ENCODE measurements around the gene RAP1GAP. TPM values are rescaled to one million over a fixed set of nuclear protein-coding genes. Genes with fewer than 3 reads are reported as not detected.

RAP1GAP gene
- total and polyA plus RNA-seq, 9 of the 15 experiments (the other 6 are each of a cell fraction or from before 2014, with no cell fraction given) = 0.29 to 30.2 (median 19.2) TPM

DNA sequence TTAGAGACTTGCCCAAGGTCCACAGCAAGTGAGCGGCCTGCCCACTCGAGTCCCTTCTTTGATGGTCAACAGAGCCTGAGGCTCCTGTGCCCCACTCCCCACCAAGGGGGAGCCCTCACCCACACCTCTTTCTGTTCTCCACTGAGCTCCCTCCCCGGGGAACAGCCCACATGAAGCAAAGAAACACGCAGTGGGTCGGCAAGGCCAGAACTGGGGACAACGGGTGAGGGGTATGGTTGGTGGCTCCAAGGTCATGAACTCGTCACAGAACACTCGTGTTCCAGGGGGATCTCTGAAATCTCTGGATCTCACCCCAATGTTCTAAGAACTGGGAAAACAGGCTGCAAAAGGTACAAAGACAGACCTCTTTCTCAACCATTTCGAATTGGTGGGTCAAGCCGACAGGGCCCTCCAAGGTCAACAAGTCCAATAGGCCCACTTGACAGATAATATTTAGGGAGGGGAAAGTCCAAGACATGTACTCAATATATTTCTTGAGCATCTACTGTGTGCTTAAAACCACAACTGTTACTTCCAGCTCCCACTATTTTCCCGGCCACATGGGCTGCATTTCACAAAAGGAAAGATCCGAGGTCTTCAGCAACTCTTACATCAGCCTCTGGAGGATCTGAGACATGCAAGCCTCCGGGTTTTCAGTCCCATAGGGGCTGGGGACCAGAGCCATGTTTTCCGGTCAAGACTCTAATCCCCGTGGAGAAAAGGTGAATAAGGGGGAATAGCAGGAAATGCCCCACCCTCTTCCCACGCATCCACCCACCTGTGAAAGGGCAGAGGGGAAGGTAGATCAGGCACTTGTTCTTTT lies 1.1 kb upstream of the RAP1GAP start:
- H4K20me1 ChIP-seq (replicated peaks; ENCODE audit: control insufficient read depth, insufficient read depth, low read length) = no peaks in the 10 kb centered on the region; the same call in 1 of the 2 replicates
- peak; percentile 82 for FAIRE-seq
- H3K4me1 ChIP-seq (replicated peaks in 1 of 2; ENCODE audit: control insufficient read depth in 2 of 2, insufficient read depth in 2 of 2, low read length in 2 of 2) = peaks cover 46 to 57% of the 10 kb centered on the region in 2 experiments
- no peak overlapping the region for H3K4me3 ChIP-seq
- no peaks in the 10 kb centered on the region for H3K9me3 ChIP-seq (replicated peaks; ENCODE audit: control insufficient read depth, insufficient read depth, low read depth, low read length)
- no peaks in the 10 kb centered on the region for H3K9me1 ChIP-seq (ENCODE audit: control insufficient read depth, insufficient read depth, low read length)
- H2AFZ ChIP-seq (ENCODE audit: low read depth, low read length) = peak overlapping the region; percentile 83
- WGBS (ENCODE audit: insufficient coverage, low coverage, missing lambda C conversion rate) = 33% methylated on average over 16 of the region's 16 CpGs
- H3K79me2 ChIP-seq (ENCODE audit: control insufficient read depth, insufficient read depth, low read length) = peaks cover 12% of the 10 kb centered on the region
- no peaks in the 10 kb centered on the region for H3K27me3 ChIP-seq (ENCODE audit: control insufficient read depth in 2 of 2, insufficient read depth in 2 of 2, low read length in 2 of 2)
- no peak for ATAC-seq
- H3K4me2 ChIP-seq (ENCODE audit: insufficient read depth, low read length) = peak overlapping the region; percentile 93
- no TSS peak for BruUV-seq (replicated peaks)
- in situ Hi-C loops (cut with MboI) (loop anchor here (25.0 kb wide), 1 partner anchor 158 kb away; the partner anchor contains the start of gene ALPL), intact Hi-C loops (cut with micrococcal nuclease) (loop anchor here (5.0 kb wide), 1 partner anchor 112 kb away; the partner anchor contains the start of gene USP48)
- peak overlapping the region; percentile 87 to 91 for H3K9ac ChIP-seq (ENCODE audit: insufficient read depth in 1 of 2, low read depth in 2 of 2, low read length in 2 of 2)
- POLR2A ChIA-PET = interaction anchor here (0.6 to 2.9 kb wide), 10 partner anchors 9 to 44 kb away, joined by 3 to 9 read pairs (median 3); no protein-coding TSS in a partner anchor
- H3K27ac ChIP-seq (ENCODE audit: extremely low read depth, low read depth, low read length) = peak overlapping the region; percentile 85
- DNase-seq (ENCODE audit: extremely low read depth in 1 of 4, low spot score in 3 of 4) = peak in 1 of 4 experiments; percentile 18
- H3K36me3 ChIP-seq (ENCODE audit: control insufficient read depth, insufficient read depth, low read length) = peaks cover 12% of the 10 kb centered on the region; the same call in 1 of the 3 replicates
- CTCF ChIA-PET (ENCODE audit: low intra/inter-chr PET ratio) = no interaction called here
- TF ChIP-seq ZNF766 (CRISPR knock-in tag; conservative IDR thresholded peaks at IDR 0.05) = 0 out of 2 replicates have a peak, but pooled peaks have one; percentile 17
- TF ChIP-seq FOXA3 (CRISPR knock-in tag; conservative IDR thresholded peaks at IDR 0.05 in 1 of 2, IDR thresholded peaks at IDR 0.05 in 1 of 2) = peak in 1 of 2 experiments; percentile 20; a peak in 1 of 4 replicates
- TF ChIP-seq NFRKB (IDR thresholded peaks at IDR 0.05; ENCODE audit: low read depth) = peak; percentile 59; the same call in 1 of the 2 replicates
- peak; percentile 7 for TF ChIP-seq NEUROD1 (IDR thresholded peaks at IDR 0.05; ENCODE audit: borderline replicate concordance, low read depth, low read length, partially characterized antibody)
- peak; percentile 54; the same call in 1 of the 2 replicates for TF ChIP-seq NR2C2 (CRISPR knock-in tag; IDR thresholded peaks at IDR 0.05)
- TF ChIP-seq NR2C2 (tag; IDR thresholded peaks at IDR 0.05) = peak; percentile 58
- no peak for TF ChIP-seq RFX5 (IDR thresholded peaks at IDR 0.05; ENCODE audit: low read depth, low read length)
- 0 out of 2 replicates have a peak, but pooled peaks have one; percentile 36 for TF ChIP-seq GTF2A2 (tag; IDR thresholded peaks at IDR 0.05)
- no peak for TF ChIP-seq NCOA4 (IDR thresholded peaks at IDR 0.05; ENCODE audit: partially characterized antibody)
- peak; percentile 55; the same call in 1 of the 2 replicates for TF ChIP-seq ZBTB17 (CRISPR knock-in tag; IDR thresholded peaks at IDR 0.05)
- TF ChIP-seq VEZF1 (CRISPR knock-in tag; IDR thresholded peaks at IDR 0.05) = no peak
- peak; percentile 72 for TF ChIP-seq ESRRA (IDR thresholded peaks at IDR 0.05; ENCODE audit: borderline replicate concordance, low read depth)
- no peak for TF ChIP-seq ETV6 (IDR thresholded peaks at IDR 0.05; ENCODE audit: borderline replicate concordance in 1 of 2, low read depth in 2 of 2, low read length in 1 of 2)
- TF ChIP-seq ETV6 (CRISPR knock-in tag; IDR thresholded peaks at IDR 0.05; ENCODE audit: borderline replicate concordance) = 0 out of 2 replicates have a peak, but pooled peaks have one; percentile 41
- TF ChIP-seq, protein P1, sequence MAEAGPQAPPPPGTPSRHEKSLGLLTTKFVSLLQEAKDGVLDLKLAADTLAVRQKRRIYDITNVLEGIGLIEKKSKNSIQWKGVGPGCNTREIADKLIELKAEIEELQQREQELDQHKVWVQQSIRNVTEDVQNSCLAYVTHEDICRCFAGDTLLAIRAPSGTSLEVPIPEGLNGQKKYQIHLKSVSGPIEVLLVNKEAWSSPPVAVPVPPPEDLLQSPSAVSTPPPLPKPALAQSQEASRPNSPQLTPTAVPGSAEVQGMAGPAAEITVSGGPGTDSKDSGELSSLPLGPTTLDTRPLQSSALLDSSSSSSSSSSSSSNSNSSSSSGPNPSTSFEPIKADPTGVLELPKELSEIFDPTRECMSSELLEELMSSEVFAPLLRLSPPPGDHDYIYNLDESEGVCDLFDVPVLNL (CRISPR knock-in tag; IDR thresholded peaks at IDR 0.05; ENCODE audit: low read depth) = peak; percentile 52; the same call in 1 of the 2 replicates
- TF ChIP-seq ZKSCAN1 (IDR thresholded peaks at IDR 0.05; ENCODE audit: low read depth, low read length) = peak; percentile 61; the same call in 1 of the 2 replicates
- TF ChIP-seq NFATC3 (IDR thresholded peaks at IDR 0.05) = peak; percentile 31; the same call in 1 of the 2 replicates
- TF ChIP-seq EGR1 (conservative IDR thresholded peaks at IDR 0.05) = peak; percentile 74
- 0 out of 4 replicates have a peak, but pooled peaks of 1 of the 2 experiments have one; percentile 32 for TF ChIP-seq SRF (CRISPR knock-in tag; IDR thresholded peaks at IDR 0.05)

Data from K562 (cell line).